Stimulated activated CD8-positive, alpha-beta memory T cell treated with anti-CD3 and anti-CD28 coated beads, Interleukin-4, amount 100 ng/mL, for 4 hours (primary cell): ENCODE measurements around the gene MYH10.

ENCODE experiments used
- DNase-seq, 2 donors: peaks; one replicate each; pipeline ENCODE4 v3.0.0-alpha.2; 2020; ENCODE audit warnings: low read depth in 2 of 2, low spot score in 1 of 2

Gene MYH10

GRCh38 chr17:8499171-8499570 is 131.4 kb downstream of the MYH10 start:
- no peak for DNase-seq

GRCh38 chr17:8496081-8496480 is 134.4 kb downstream of the MYH10 start:
- no peak for DNase-seq

- DNase-seq: no peak
These were observed 135.9 kb downstream of the MYH10 start for GRCh38 chr17:8494506-8495111.

- DNase-seq: no peak
These were observed 136.5 kb downstream of the MYH10 start for GRCh38 chr17:8494021-8494420.

- DNase-seq: no peak
These were observed 138.4 kb downstream of the MYH10 start for GRCh38 chr17:8492121-8492520.

- no peak for DNase-seq
These were observed 140.1 kb downstream of the MYH10 start for GRCh38 chr17:8490256-8491023.

DNA sequence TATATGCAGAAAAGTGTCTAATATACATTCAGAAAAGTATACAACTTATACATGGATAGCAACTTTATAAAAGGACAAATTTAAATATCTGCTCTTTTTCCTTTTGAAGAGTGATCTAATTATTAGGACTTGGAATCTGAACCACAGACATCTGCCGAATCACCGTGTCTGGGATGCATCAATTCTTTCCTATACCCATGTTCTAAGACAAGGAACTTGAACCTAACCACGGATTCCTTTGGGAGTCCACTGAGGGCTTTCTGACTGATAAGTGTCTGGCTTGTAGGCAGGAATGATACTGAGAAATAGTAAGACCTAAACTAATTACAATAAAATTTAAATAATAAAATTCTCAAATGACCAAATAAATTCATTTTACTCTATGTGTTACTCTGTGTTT is 140.7 kb downstream of the MYH10 start:
- no peak for DNase-seq

DNA sequence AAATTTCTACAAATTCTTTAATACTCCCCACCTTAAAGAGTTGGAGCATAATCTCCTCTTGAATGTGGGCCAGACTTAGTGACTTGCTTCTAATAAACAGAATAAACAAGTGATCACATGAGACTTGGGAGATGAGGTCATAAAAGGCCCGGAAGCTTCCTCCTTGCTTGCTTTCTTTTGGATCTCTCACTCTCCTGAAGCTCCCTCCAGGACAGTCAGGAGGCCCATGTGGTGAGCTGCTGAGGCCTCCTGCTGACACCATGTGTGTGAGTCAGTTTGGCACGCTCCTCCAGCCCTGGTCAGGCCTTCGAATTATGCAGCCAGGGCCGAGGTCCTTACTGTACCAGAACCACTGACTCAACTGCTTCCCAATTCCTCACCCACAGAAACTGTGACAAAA is 141.6 kb downstream of the MYH10 start:
- DNase-seq: no peak

GRCh38 chr17:8488491-8488890 is 142.0 kb downstream of the MYH10 start:
- no peak for DNase-seq

DNA sequence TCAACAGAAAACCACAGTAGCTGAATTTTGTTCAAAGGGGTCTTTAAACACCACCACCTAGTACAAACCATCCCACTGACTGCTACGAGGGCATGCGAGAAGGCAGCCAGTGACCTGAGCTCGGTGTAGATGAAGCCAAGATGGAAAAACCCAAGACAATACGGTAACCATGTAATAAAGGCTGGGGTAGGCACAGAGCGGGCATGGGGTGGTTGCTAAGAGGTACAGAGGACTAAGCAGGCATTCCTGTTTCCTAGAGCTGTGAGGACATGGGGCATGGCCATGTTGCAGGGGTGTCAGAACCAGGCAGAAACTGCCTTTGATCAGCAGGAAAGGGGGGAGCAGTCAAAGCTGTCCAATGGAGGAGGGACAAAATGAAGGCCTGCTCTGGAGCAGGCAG is 142.8 kb downstream of the MYH10 start:
- no peak for DNase-seq

GRCh38 chr17:8487130-8487645 is 143.3 kb downstream of the MYH10 start:
- DNase-seq: no peak

DNA sequence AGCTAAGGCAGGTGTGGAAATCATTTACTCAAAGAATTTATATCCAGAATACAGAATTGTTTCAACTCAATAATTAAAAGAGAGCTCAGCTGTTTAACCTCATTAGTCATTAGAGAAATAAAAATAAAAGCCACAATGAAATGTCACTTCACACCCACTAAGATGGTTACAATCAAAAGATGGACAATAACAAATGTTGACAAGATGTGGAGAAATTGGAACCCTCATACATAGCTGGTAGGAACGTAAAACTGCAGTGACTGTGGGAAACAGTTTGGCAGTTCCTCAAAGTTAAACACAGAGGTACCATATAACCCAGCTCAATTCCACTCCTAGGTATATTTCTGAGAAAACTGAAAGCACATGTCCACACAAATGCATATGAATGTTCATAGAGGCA is 145.0 kb downstream of the MYH10 start:
- no peak for DNase-seq

- DNase-seq: no peak
These were observed 146.1 kb downstream of the MYH10 start for GRCh38 chr17:8484465-8484864.

GRCh38 chr17:8482546-8482945 is 148.0 kb downstream of the MYH10 start:
- DNase-seq: no peak

GRCh38 chr17:8481703-8482102 is 148.8 kb downstream of the MYH10 start:
- DNase-seq: no peak

DNA sequence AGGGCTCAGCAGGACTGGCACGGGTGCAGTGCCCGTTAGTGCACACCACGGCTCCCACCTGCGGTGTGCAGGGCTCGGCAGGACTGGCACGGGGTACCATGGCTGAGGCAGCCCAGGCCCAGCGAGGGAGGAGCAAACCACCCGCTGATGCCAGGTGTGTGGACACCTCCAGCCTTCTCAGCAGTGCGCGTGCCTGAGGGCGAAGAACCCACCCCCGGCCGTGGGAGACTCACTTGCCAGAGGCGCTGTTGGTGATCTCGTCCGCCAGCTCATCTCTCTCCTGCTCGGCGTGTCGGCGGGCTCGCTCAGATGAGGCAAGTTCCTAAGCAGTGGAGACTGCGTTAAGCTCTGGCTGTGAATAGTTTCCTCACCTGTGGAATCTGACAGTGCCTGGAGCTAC is 149.4 kb downstream of the MYH10 start:
- DNase-seq: no peak

DNA sequence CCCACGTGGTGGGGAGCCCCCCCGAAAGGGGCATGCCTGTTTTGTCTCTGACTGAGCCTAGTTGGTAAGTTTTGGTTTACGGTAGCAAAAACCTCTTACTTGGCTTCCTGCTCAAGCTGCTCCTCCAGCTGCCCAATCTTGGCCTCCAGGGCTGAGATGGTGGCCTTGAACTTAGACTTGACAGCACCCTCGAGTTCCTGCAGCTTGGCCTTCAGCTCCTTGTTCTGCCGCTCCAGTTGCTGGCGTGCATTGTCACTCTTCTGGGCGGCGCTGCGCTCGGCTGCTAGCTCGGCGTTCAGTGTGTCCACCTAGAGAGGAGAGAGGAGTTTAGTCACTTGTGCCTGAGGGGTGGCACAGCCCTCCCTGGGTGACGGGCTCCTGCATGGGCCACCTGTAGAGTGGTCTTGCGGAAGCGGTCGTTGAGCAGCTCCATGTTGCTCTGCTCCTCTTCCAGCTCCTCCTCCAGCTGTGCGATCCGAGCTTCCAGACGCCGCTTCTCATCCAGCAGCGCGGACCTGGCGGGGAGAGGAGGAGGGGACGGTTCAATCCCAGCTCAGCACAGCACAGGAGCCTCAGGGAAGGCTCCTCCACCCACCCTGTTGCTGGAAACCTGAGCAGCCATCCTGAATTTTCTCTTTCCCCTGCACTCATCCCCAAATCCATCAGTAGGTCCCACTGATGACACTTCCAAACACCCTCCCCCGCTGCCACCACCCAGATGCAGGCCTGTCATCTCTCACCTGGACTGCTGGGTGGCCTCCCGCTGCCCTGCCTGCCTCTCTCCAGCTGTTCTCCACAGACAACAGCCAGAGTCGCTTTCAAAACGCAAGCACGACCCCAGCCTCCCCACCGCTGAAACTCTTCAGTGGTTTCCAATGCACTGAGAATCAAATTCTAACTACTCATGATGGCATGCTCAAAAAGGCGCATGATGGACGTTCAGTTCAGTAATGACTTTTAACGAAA is 150.2 kb downstream of the MYH10 start:
- no peak for DNase-seq

GRCh38 chr17:8479431-8479947 is 151.0 kb downstream of the MYH10 start:
- DNase-seq: no peak

- DNase-seq: no peak
These were observed 152.6 kb downstream of the MYH10 start for GRCh38 chr17:8477715-8478441.

- DNase-seq: no peak
These were observed 153.4 kb downstream of the MYH10 start for GRCh38 chr17:8477171-8477570.

DNA sequence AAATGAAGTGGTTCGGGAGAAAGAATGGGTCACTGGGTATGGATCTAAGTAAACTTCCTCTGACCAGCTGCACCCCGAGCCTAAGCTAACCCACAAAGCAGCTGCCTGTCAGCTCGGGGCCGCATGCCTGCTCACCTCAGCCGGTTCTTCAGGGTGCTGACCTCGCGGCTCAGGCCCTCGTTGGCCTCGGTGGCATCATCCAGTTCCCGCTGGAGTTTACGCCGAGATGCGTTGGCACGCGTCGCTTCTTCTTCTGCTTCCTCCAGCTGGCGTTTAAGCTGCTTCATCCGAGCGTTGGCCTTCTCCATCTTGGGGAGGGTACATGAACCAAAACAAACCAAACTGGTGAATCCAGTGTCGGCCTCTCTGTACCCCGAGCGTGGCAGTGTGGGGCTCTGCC is 153.8 kb downstream of the MYH10 start:
- no peak for DNase-seq
